HepG2 (cell line): ENCODE measurements around the gene AMDHD1. TPM values are rescaled to one million over a fixed set of nuclear protein-coding genes. Genes with fewer than 3 reads are reported as not detected.

Source experiments
- ATAC-seq: fragments of 200-7000 bp; cut with Tn5 transposase; 3 replicates; pipeline ENCODE4 v1.9.1; 2020; ENCODE audit warnings: mild to moderate bottlenecking, moderate library complexity
- BruUV-seq: library from RNA; stranded (reverse); fragments of 400-500 nt; replicated peaks from 2 replicates; lab custom pipeline; 2021; lab: Mats Ljungman, UMichigan
- CTCF ChIA-PET: fragments of 300-600 bp; formaldehyde crosslinking; extraction: SDS; loops from one replicate; lab custom pipeline; 2021; ENCODE audit warnings: low total read pairs, inconsistent platforms, low intra/inter-chr PET ratio; lab: Yijun Ruan, JAX
- POLR2A ChIA-PET: fragments of 350-600 bp; sonication (Branson Sonifier 250); formaldehyde crosslinking; loops from one replicate; lab custom pipeline; 2020; ENCODE audit warnings: antibody characterized with exemption, inconsistent platforms; lab: Yijun Ruan, JAX
- DNase-seq: peaks from one replicate; pipeline ENCODE4 v3.0.0-alpha.2; 2015; ENCODE audit warnings: low spot score
- FAIRE-seq: peaks from 3 replicates; lab custom pipeline; 2011; peaks lifted over from hg19 to GRCh38; lab: Jason Lieb, UNC
- H2AFZ ChIP-seq: one replicate; pipeline ENCODE4 v1.6.1; 2011; ENCODE audit warnings: low read length, inconsistent platforms
- H3K27ac ChIP-seq: fragments of 300-600 bp; 3 replicates; pipeline ENCODE4 v1.8.0; 2011; ENCODE audit warnings: mixed run types, mild to moderate bottlenecking, mixed read lengths, low read length, inconsistent platforms; ENCODE audit not compliant: insufficient read depth; ENCODE audit errors: extremely low read length
- H3K27me3 ChIP-seq, 2 experiments: fragments of 200-600 bp in 1 of 2; 2 replicates in 1 of 2; 3 replicates in 1 of 2; pipeline versions ENCODE4 v1.6.0 to v1.8.0; 2011; ENCODE audit warnings: low read length in 2 of 2, mild to moderate bottlenecking in 2 of 2, moderate library complexity in 2 of 2, inconsistent platforms in 1 of 2; ENCODE audit not compliant: insufficient read depth in 2 of 2, control insufficient read depth in 1 of 2
- H3K36me3 ChIP-seq, 2 experiments: fragments of 200-600 bp in 1 of 2; replicated peaks in 1 of 2; 2 replicates in 1 of 2; 3 replicates in 1 of 2; pipeline versions ENCODE4 v1.5.1 to v1.8.0; 2011; ENCODE audit warnings: low read length in 2 of 2, inconsistent platforms in 1 of 2; ENCODE audit not compliant: insufficient read depth in 2 of 2, control insufficient read depth in 1 of 2
- H3K4me1 ChIP-seq: 2 replicates; pipeline ENCODE4 v1.5.1; 2012; ENCODE audit warnings: low read length, inconsistent platforms; ENCODE audit not compliant: insufficient read depth
- H3K4me2 ChIP-seq: 2 replicates; pipeline ENCODE4 v1.6.0; 2011; ENCODE audit warnings: low read depth, low read length, inconsistent platforms
- H3K4me3 ChIP-seq, 3 experiments: fragments of 200-600 bp in 1 of 3; sonication (generic), shearing (Covaris generic) in 1 of 3; replicated peaks in 1 of 3; 2 replicates each; pipeline ENCODE4 v1.5.1; 2011 to 2016; ENCODE audit warnings: low read length in 3 of 3, inconsistent platforms in 2 of 3, low read depth in 2 of 3, mild to moderate bottlenecking in 2 of 3, control low read depth in 1 of 3, mixed read lengths in 1 of 3; ENCODE audit not compliant: insufficient read depth in 1 of 3
- H3K79me2 ChIP-seq: one replicate; pipeline ENCODE4 v1.6.1; 2011; ENCODE audit warnings: low read length, inconsistent platforms; ENCODE audit not compliant: insufficient read depth
- H3K9ac ChIP-seq: 2 replicates; pipeline ENCODE4 v1.6.0; 2011; ENCODE audit warnings: mild to moderate bottlenecking, low read depth, low read length, inconsistent platforms; ENCODE audit not compliant: insufficient read depth
- H3K9me3 ChIP-seq: 2 replicates; pipeline ENCODE4 v1.5.1; 2012; ENCODE audit warnings: mild to moderate bottlenecking, low read length
- H4K20me1 ChIP-seq: 2 replicates; pipeline ENCODE4 v1.6.0; 2011; ENCODE audit warnings: inconsistent platforms, mild to moderate bottlenecking, low read length, moderate library complexity; ENCODE audit not compliant: insufficient read depth
- CEBPG ChIP-seq: IDR thresholded peaks from 2 replicates; pipeline ENCODE4 v1.6.1; 2016
- CHCHD3 ChIP-seq: sonication (generic); formaldehyde crosslinking; IDR thresholded peaks from 2 replicates; pipeline ENCODE4 v1.8.0; 2022; ENCODE audit warnings: mild to moderate bottlenecking, missing genetic modification reagents, moderate library complexity
- DPF2 ChIP-seq: sonication (generic); formaldehyde crosslinking; IDR thresholded peaks from 2 replicates; pipeline ENCODE4 v1.4.0; 2020; ENCODE audit warnings: mild to moderate bottlenecking, low read depth, missing genetic modification reagents, borderline replicate concordance
- HCFC1 ChIP-seq: fragments of 150-350 bp; IDR thresholded peaks from 2 replicates; pipeline ENCODE4 v1.6.1; 2014; ENCODE audit warnings: low read depth, low read length
- KAT7 ChIP-seq: IDR thresholded peaks from 2 replicates; pipeline ENCODE4 v1.6.1; 2018; ENCODE audit warnings: borderline replicate concordance, missing compliant biosample characterization
- KLF16 ChIP-seq, 2 experiments: sonication (generic) in 1 of 2; formaldehyde crosslinking in 1 of 2; IDR thresholded peaks; 2 replicates each; pipeline versions ENCODE4 v1.6.1 to v1.8.0; 2016 to 2023; ENCODE audit warnings: missing genetic modification reagents in 2 of 2, missing compliant biosample characterization in 1 of 2
- KLF9 ChIP-seq: IDR thresholded peaks from 2 replicates; pipeline ENCODE4 v1.6.1; 2016; ENCODE audit warnings: low read depth
- MEIS2 ChIP-seq: sonication (generic); formaldehyde crosslinking; IDR thresholded peaks from 2 replicates; pipeline ENCODE4 v1.9.0; 2021; ENCODE audit warnings: mild to moderate bottlenecking, missing genetic modification reagents
- MLXIP ChIP-seq: sonication (generic); formaldehyde crosslinking; IDR thresholded peaks from 2 replicates; pipeline ENCODE4 v1.9.0; 2021; ENCODE audit warnings: missing genetic modification reagents, borderline replicate concordance
- PTBP1 ChIP-seq: fragments of 200-400 bp; formaldehyde crosslinking; IDR thresholded peaks from 2 replicates; pipeline ENCODE4 v1.6.1; 2018; ENCODE audit warnings: low read length, low read depth; ENCODE audit not compliant: poor library complexity, severe bottlenecking
- SAFB2 ChIP-seq: sonication (generic); formaldehyde crosslinking; IDR thresholded peaks from 2 replicates; pipeline ENCODE4 v1.5.1; 2020; ENCODE audit warnings: missing genetic modification reagents, low read depth, mild to moderate bottlenecking, borderline replicate concordance
- SALL2 ChIP-seq: sonication (generic); formaldehyde crosslinking; IDR thresholded peaks from 2 replicates; pipeline ENCODE4 v1.8.1; 2023; ENCODE audit warnings: mild to moderate bottlenecking, missing genetic modification reagents, inconsistent platforms
- SETDB1 ChIP-seq: sonication (generic); formaldehyde crosslinking; IDR thresholded peaks from 2 replicates; pipeline ENCODE4 v1.5.1; 2020; ENCODE audit warnings: missing genetic modification reagents, mild to moderate bottlenecking, borderline replicate concordance
- SNAPC2 ChIP-seq: sonication (generic); formaldehyde crosslinking; IDR thresholded peaks from 2 replicates; pipeline ENCODE4 v1.8.1; 2022; ENCODE audit warnings: mild to moderate bottlenecking, missing genetic modification reagents
- SYNCRIP ChIP-seq: fragments of 200-400 bp; formaldehyde crosslinking; IDR thresholded peaks from 2 replicates; pipeline ENCODE4 v1.6.1; 2018; ENCODE audit warnings: mild to moderate bottlenecking, low read depth, low read length; ENCODE audit not compliant: insufficient read depth
- TCF7L2 ChIP-seq: IDR thresholded peaks from 2 replicates; pipeline ENCODE4 v1.6.1; 2011; ENCODE audit warnings: mild to moderate bottlenecking, low read depth, low read length, moderate library complexity
- TFAP4 ChIP-seq: sonication (generic); IDR thresholded peaks from 2 replicates; pipeline ENCODE4 v1.6.1; 2016; ENCODE audit warnings: low read depth, borderline replicate concordance
- ZNF121 ChIP-seq: sonication (generic); formaldehyde crosslinking; IDR thresholded peaks from 2 replicates; pipeline ENCODE4 v1.5.0; 2020; ENCODE audit warnings: mild to moderate bottlenecking, missing genetic modification reagents
- ZNF234 ChIP-seq: sonication (generic); formaldehyde crosslinking; conservative IDR thresholded peaks from 2 replicates; pipeline ENCODE4 v1.5.1; 2020; ENCODE audit warnings: mild to moderate bottlenecking, missing genetic modification reagents
- ZNF30 ChIP-seq: sonication (generic); formaldehyde crosslinking; IDR thresholded peaks from 2 replicates; pipeline ENCODE4 v1.5.0; 2020; ENCODE audit warnings: mild to moderate bottlenecking, missing genetic modification reagents
- ZNF335 ChIP-seq: sonication (generic); formaldehyde crosslinking; IDR thresholded peaks from 2 replicates; pipeline ENCODE4 v1.4.0; 2020; ENCODE audit warnings: missing genetic modification reagents
- ZNF644 ChIP-seq: IDR thresholded peaks from 2 replicates; pipeline ENCODE4 v1.6.1; 2016; ENCODE audit warnings: low read depth
- ZNF766 ChIP-seq: sonication (generic); formaldehyde crosslinking; IDR thresholded peaks from 2 replicates; pipeline ENCODE4 v1.5.0; 2020; ENCODE audit warnings: missing genetic modification reagents, borderline replicate concordance
- ZNF839 ChIP-seq: sonication (generic); formaldehyde crosslinking; IDR thresholded peaks from 2 replicates; pipeline ENCODE4 v1.4.0; 2020; ENCODE audit warnings: missing genetic modification reagents, mild to moderate bottlenecking, borderline replicate concordance
- WGBS: methylation state at CpG from one replicate; pipeline ENCODE4 v1.1.6; 2017; ENCODE audit warnings: low lambda C conversion rate; 5-methylcytosine and 5-hydroxymethylcytosine counted together
- in situ Hi-C: cut with HindIII; loops from 2 replicates; pipeline ENCODE4 v1.10.0; 2017; ENCODE audit warnings: low pct_unique_long_range_greater_than_20kb; ENCODE audit not compliant: extremely low pct_ligation_motif_present
- intact Hi-C: fragments of 100-400 bp; cut with micrococcal nuclease; formaldehyde crosslinking; loops from one replicate; pipeline ENCODE4 v1.10.0; 2022; ENCODE audit not compliant: unreplicated experiment
- polyA plus RNA-seq, 8 experiments: library from polyadenylated mRNA; depleted of rRNA in 3 of 8; stranded (reverse) in 7 of 8; unstranded in 1 of 8; fragments of >200 nt; fragmentation: Illumina TruSeq in 4 of 8; extraction: Trizol in 4 of 8; gene quantifications; 2 replicates each; pipeline versions ENCODE4 v1.2.1 to v1.2.3, GENCODE V29; 2011 to 2016; ENCODE audit warnings: low read depth in 4 of 8, missing spikeins in 1 of 8, mixed read lengths in 1 of 8; ENCODE audit not compliant: insufficient read depth in 1 of 8
- total RNA-seq, 5 experiments: library from RNA; depleted of rRNA; stranded (reverse); fragments of >200 nt; fragmentation: Illumina TruSeq; extraction: Trizol; gene quantifications; 2 replicates each; pipeline ENCODE4 v1.2.3, GENCODE V29; 2016; ENCODE audit warnings: low read depth in 1 of 5

AMDHD1 gene
- total and polyA plus RNA-seq, 2 of the 13 experiments (the other 11 are each of a cell fraction or from before 2014, with no cell fraction given) = 6.5 to 29.6 TPM

GRCh38 chr12:95944108-95944704 is 1.1 kb downstream of the AMDHD1 start:
- Histone ChIP-seq H4K20me1 (no peaks in the 10 kb centered on the region), H3K36me3 (no peaks in the 10 kb centered on the region), H3K27me3 (no peaks in the 10 kb centered on the region; a peak in 1 of 5 replicates), H3K9ac (peak overlapping the region; percentile 85), H3K79me2 (peaks cover 15% of the 10 kb centered on the region), H2AFZ (no peak overlapping the region), H3K4me2 (peak overlapping the region; percentile 94), H3K9me3 (no peaks in the 10 kb centered on the region), H3K4me3 (peak overlapping the region; percentile 72 to 92 (median 86)), H3K4me1 (peaks cover 49% of the 10 kb centered on the region), H3K27ac (peak overlapping the region; percentile 88)
- no peak for FAIRE-seq
- 50% methylated on average over 10 of the region's 10 CpGs for WGBS
- intact Hi-C loops = no loop called here
- CTCF ChIA-PET = no interaction called here
- POLR2A ChIA-PET = interaction anchor here (1.1 to 4.7 kb wide), 10 partner anchors 9 to 54 kb away, joined by 5 to 92 read pairs (median 15); partner anchors contain the start of gene HAL
- DNase-seq = no peak
- no TSS peak for BruUV-seq
- TF ChIP-seq KLF16 (CRISPR knock-in tag; IDR thresholded peaks at IDR 0.05) (no peak), SETDB1 (CRISPR knock-in tag) (no peak), ZNF234 (CRISPR knock-in tag) (no peak), ZNF30 (CRISPR knock-in tag) (no peak), TFAP4 (peak; percentile 16; the same call in 1 of the 2 replicates), PTBP1 (no peak), DPF2 (no peak), ZNF335 (CRISPR knock-in tag) (no peak), KAT7 (no peak), SYNCRIP (no peak), KLF9 (CRISPR knock-in tag) (no peak), ZNF766 (CRISPR knock-in tag) (no peak), ZNF644 (no peak), CHCHD3 (no peak), SALL2 (CRISPR knock-in tag) (no peak), HCFC1 (no peak), CEBPG (CRISPR knock-in tag) (peak; percentile 11; the same call in 1 of the 2 replicates), ZNF121 (CRISPR knock-in tag) (peak; percentile 90), SAFB2 (CRISPR knock-in tag) (no peak), MEIS2 (CRISPR knock-in tag) (no peak), ZNF839 (CRISPR knock-in tag) (no peak), TCF7L2 (no peak), MLXIP (CRISPR knock-in tag) (no peak), SNAPC2 (CRISPR knock-in tag) (no peak)
- in situ Hi-C loops = no loop called here
- no peak for ATAC-seq
